Measurements from ENCODE around the gene C11orf91. TPM values are rescaled to one million over a fixed set of nuclear protein-coding genes. Genes with fewer than 3 reads are reported as not detected.
A peak's percentile ranks its signal among the peaks of the same experiment; 100 is the strongest.

C11orf91 gene
- total and polyA plus RNA-seq, 2 of the 4 experiments (the other 2 are of a cell fraction), result 0.10 TPM; not detected in 1

DNA sequence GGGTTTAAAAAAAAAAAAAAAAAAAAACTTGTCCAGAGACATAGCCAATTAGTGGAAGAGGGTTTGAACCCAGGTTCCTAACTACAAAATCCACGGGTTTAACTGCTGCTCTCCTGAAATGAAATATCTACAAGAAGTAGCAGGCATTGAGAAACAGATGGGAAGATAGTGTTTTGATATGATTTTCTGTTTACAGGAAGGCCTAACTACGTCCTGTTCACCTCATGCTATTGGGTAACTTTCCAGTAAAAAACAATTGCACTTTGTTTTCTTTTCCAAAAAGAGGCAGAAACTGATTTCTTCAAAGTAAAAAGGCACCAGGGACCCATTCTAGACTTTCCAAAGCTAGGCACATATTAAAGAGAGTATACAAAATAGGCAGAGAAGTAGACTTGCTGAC lies 5.9 kb upstream of the C11orf91 start:
- Histone ChIP-seq H4K8ac (ENCODE audit: low read depth in 2 of 2, low read length in 2 of 2) (no peak overlapping the region; a peak in 1 of 4 replicates), H2BK20ac (ENCODE audit: low read depth, low read length) (no peak overlapping the region), H3K36me3 (ENCODE audit: control insufficient read depth, insufficient read depth, low read length) (peaks cover 29% of the 10 kb centered on the region), H3K56ac (ENCODE audit: extremely low read depth, insufficient read depth, low read length) (no peak overlapping the region), H2BK120ac (ENCODE audit: low read depth, low read length) (no peak overlapping the region), H2AK9ac (replicated peaks; ENCODE audit: low read depth, low read length, poor library complexity) (no peak overlapping the region), H3K18ac (ENCODE audit: low read depth, low read length) (no peak overlapping the region; the same call in 1 of the 2 replicates), H3K4ac (ENCODE audit: low read depth, low read length) (0 out of 2 replicates have a peak overlapping the region, but pooled peaks have one; percentile 4), H3K23ac (ENCODE audit: low read depth, low read length) (no peak overlapping the region), H4K20me1 (ENCODE audit: insufficient read depth, low read length) (peaks cover 15% of the 10 kb centered on the region; the same call in 1 of the 2 replicates), H3K4me2 (ENCODE audit: low read depth, low read length) (0 out of 2 replicates have a peak overlapping the region, but pooled peaks have one; percentile 28), H3K27ac (ENCODE audit: insufficient read depth, low read length) (peak overlapping the region; percentile 3; the same call in 1 of the 2 replicates), H2BK15ac (ENCODE audit: low read depth, low read length) (no peak overlapping the region), H2BK5ac (ENCODE audit: low read depth, low read length, poor library complexity, severe bottlenecking) (peak overlapping the region; percentile 24), H3K79me1 (ENCODE audit: low read depth in 1 of 2, low read length in 2 of 2) (peaks cover 40 to 85% of the 10 kb centered on the region in 2 experiments; a peak in 3 of 4 replicates), H2AK5ac (ENCODE audit: low read depth, low read length) (no peak overlapping the region), H3K9me3 (ENCODE audit: control insufficient read depth, insufficient read depth, low read length) (no peaks in the 10 kb centered on the region), H3K9me1 (ENCODE audit: insufficient read depth, low read length) (peaks cover 41% of the 10 kb centered on the region), H4K91ac (ENCODE audit: insufficient read depth, low read depth, low read length) (no peak overlapping the region), H3K27me3 (ENCODE audit: control insufficient read depth, insufficient read depth, low read length) (no peaks in the 10 kb centered on the region), H3K9ac (ENCODE audit: low read depth, low read length) (no peak overlapping the region), H3K14ac (replicated peaks; ENCODE audit: low read depth, low read length) (peak overlapping the region; percentile 16; the same call in 1 of the 2 replicates), H2AFZ (replicated peaks; ENCODE audit: low read length, poor library complexity) (no peak overlapping the region), H3K4me1 (ENCODE audit: control insufficient read depth, insufficient read depth, low read length) (peaks cover 25% of the 10 kb centered on the region), H4K5ac (ENCODE audit: low read depth, low read length) (no peak overlapping the region), H3K4me3 (ENCODE audit: insufficient read depth, low read depth, low read length) (no peak overlapping the region)
- ChIA-PET POLR2A (ENCODE audit: unreplicated experiment) (no interaction called here), CTCF (interaction anchor here (1.3 kb wide), 1 partner anchor 9 kb away, joined by 6 read pairs; no protein-coding TSS in a partner anchor)
- in situ Hi-C loops (cut with MboI; ENCODE audit: low sequenced_read_pairs) (no loop called here), dilution Hi-C loops (cut with HindIII; ENCODE audit: low sequenced_read_pairs, unreplicated experiment) (no loop called here), intact Hi-C loops (cut with micrococcal nuclease) (no loop called here)
- no CpG with 5 or more reads among the region's 2 CpGs for WGBS, 2 experiments (ENCODE audit: extremely low coverage in 2 of 2, insufficient read length in 1 of 2)
- no TSS peak for BruUV-seq (replicated peaks)
- ATAC-seq (ENCODE audit: low read depth) (no peak), DNase-seq (no peak)
- TF ChIP-seq MAZ (IDR thresholded peaks at IDR 0.05; ENCODE audit: borderline replicate concordance, low read depth, low read length) (no peak), MAFK (IDR thresholded peaks at IDR 0.05; ENCODE audit: low read depth, low read length) (no peak), CEBPB (IDR thresholded peaks at IDR 0.05; ENCODE audit: low read depth, low read length) (0 out of 2 replicates have a peak, but pooled peaks have one; percentile 26)

Data from IMR-90 (cell line).